Measurements from ENCODE around the gene IL27RA. TPM values are rescaled to one million over a fixed set of nuclear protein-coding genes. Genes with fewer than 3 reads are reported as not detected.

IL27RA gene
- 4.1 and 6.5 TPM in 2 replicates for total RNA-seq

GRCh38 chr19:14031719-14032480, at the start of gene IL27RA:
Gene IL27RA (plus strand): TSS chr19:14031762. CDS start chr19:14031873, 111 bp downstream.

GRCh38 chr19:14006085-14006765, 25.3 kb upstream of the IL27RA start, which contains the start of gene RFX1:
Gene RFX1 (minus strand): TSS chr19:14006320. CDS start chr19:13993843, 12,477 bp downstream.

DNA sequence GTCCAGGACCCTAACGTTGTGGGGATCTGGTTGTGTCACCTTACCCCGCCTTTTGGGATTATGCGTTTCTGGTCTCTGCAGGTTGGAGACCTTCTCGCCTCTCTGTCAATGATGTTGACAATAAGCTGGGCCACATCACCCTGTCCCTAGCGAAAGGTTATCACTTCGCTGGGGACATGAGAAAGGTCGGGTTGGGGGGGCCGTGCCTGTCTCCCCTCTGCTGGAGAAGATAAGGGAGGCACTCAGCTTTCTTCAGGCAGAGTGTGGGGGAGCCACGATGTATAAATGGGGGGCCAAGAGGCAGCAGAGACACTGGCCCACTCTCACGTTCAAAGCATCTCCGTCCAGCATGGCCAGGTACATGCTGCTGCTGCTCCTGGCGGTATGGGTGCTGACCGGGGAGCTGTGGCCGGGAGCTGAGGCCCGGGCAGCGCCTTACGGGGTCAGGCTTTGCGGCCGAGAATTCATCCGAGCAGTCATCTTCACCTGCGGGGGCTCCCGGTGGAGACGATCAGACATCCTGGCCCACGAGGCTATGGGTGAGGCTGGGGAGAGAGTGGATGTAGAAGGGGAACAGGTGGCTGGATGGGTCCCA, 3.6 kb upstream of the IL27RA start, which contains the start of gene RLN3:
RLN3 (plus strand) TSS at position 293 of the 595 bp plus-strand sequence; CDS start at position 350, 57 bp downstream.

GRCh38 chr19:14061751-14062557, 30.4 kb downstream of the IL27RA start, which contains the start of gene PALM3:
Gene PALM3 (minus strand): TSS chr19:14062076. CDS start chr19:14061980, 96 bp downstream.

GRCh38 chr19:14072535-14073260, 41.1 kb downstream of the IL27RA start, which contains the start of gene MISP3:
Gene MISP3 (plus strand): TSS chr19:14072786. CDS start chr19:14073310, 524 bp downstream.

GRCh38 chr19:14085309-14085995, 53.9 kb downstream of the IL27RA start, which contains the start of gene C19orf67:
Gene C19orf67 (minus strand): TSS chr19:14085783. CDS start chr19:14085627, 156 bp downstream.

GRCh38 chr19:14090509-14091080, 59.0 kb downstream of the IL27RA start, which contains the start of gene SAMD1:
Gene SAMD1 (minus strand): TSS chr19:14090751.

Other genes starting within 250 kb of the IL27RA start
- 16.8 and 21.6 TPM in 2 replicates for gene ZSWIM4, start 236.3 kb upstream of the IL27RA start, total RNA-seq
- 0.33 and 0.76 TPM in 2 replicates for gene NANOS3, start 154.6 kb upstream of the IL27RA start, total RNA-seq
- 0.65 and 0.76 TPM in 2 replicates for gene BRME1, start 125.6 kb upstream of the IL27RA start, total RNA-seq
- 13.5 and 21.2 TPM in 2 replicates for gene CC2D1A, start 125.6 kb upstream of the IL27RA start, total RNA-seq
- gene PODNL1, start 93.3 kb upstream of the IL27RA start, total RNA-seq, result under 0.01 and 0.19 TPM in 2 replicates
- gene DCAF15, start 79.3 kb upstream of the IL27RA start, total RNA-seq, result 16.0 and 19.7 TPM in 2 replicates
- 3.1 and 3.6 TPM in 2 replicates for gene RFX1, start 25.4 kb upstream of the IL27RA start, total RNA-seq
- not detected in 2 replicates for gene RLN3, start 3.6 kb upstream of the IL27RA start, total RNA-seq
- not detected in 2 replicates for gene PALM3, start 30.3 kb downstream of the IL27RA start, total RNA-seq
- 0.10 and 0.33 TPM in 2 replicates for gene MISP3, start 41.0 kb downstream of the IL27RA start, total RNA-seq
- not detected in 2 replicates for gene C19orf67, start 54.0 kb downstream of the IL27RA start, total RNA-seq
- 26.3 and 37.6 TPM in 2 replicates for gene SAMD1, start 59.0 kb downstream of the IL27RA start, total RNA-seq
- 59.2 and 62.7 TPM in 2 replicates for gene PRKACA, start 86.0 kb downstream of the IL27RA start, total RNA-seq
- gene ASF1B, start 104.8 kb downstream of the IL27RA start, total RNA-seq, result 11.4 and 20.4 TPM in 2 replicates
- 6.9 and 8.5 TPM in 2 replicates for gene ADGRL1, start 174.4 kb downstream of the IL27RA start, total RNA-seq